ENCODE measurements around the gene TYSND1.
"Not testable (repeated sequence)": the region's sequence is repeated elsewhere in the genome, so short reads cannot be mapped to it uniquely, and the experiment has no call there.

TYSND1 gene

DNA sequence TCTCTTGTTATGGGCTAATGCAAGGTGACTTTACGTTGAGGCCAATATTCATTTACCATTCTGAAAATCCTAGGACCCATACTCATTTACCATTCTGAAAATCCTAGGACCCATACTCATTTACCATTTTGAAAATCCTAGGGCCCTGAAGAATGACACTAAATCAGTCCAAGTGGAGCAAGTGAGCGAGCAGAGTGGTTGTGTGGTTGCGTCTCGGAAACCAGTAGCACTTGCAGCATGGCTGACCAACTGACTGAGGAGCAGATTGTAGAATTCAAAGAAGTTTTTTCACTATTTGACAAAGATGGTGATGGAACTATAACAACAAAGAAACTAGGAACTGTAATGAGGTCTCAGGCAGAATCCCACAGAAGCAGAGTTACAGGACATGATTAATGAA, 16.9 kb upstream of the TYSND1 start:
- no peak for DNase-seq (ENCODE audit: low spot score)

DNA sequence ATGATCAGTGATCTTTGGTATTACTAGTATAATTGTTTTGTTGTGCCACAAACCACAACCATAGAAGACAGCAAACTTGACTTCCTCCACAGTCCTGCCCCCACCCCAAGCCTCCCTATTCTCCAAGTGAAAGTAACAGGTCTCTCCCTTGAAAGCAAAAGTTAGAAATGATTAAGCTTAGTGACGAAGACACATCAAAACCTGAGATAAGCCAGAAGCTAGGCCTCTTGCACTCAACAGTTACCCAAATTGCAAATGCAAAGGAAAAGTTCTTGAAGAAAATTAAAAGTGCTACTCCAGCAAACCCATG, 16.3 kb upstream of the TYSND1 start:
- no peak for DNase-seq (ENCODE audit: low spot score)

DNA sequence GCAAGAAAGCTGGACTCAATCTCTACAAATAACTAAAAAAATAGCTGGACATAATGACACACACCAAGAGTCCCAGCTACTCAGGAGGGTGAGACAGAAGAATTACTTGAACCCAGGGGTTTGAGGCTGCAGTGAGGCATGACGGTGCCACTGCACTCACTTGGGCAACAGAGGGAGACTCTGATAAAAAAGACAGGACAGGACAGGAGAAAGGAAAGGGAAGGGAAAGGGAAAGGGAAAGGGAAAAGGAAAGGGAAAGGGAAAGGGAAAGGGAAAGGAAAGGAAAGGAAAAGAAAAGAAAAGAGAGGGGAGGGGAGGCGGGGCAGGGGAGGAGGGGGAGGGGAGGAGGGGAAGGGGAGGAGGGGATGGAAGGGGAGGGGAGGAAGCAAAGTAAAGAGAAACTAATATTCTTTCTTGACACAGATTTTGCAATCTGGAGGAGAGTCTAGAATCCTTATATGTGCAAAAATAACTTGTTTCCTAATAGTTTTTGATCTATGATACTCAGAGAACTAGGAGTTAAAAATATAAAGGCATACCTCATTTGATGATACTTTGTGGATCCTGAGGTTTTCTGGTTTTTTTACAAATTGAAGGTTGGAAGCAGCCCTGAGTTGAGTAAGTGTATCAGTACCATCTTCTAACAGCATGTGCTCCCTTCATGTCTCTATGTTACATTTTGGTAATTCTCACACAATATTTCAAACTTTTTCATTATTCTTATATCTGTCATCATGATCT, 15.8 kb upstream of the TYSND1 start:
- no peak for DNase-seq (ENCODE audit: low spot score)

DNA sequence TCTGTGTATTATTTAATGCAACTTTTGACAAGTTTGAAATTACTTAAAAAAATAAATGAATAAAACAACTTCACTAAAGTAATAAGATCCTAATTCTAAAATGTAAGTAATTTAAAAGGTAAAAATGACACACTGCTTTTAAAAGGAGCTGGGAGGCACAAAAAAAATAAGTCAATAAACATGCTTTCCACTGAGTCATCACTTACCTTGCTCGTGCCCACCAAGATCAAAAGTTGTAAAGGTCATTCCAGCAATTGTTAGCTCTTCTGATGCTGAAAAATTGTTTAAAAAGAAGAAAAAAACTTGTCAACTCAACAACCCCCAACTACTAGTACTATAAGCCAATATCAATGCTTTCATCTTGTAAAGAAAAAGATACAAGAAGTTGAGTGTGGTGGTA, 14.3 kb upstream of the TYSND1 start:
- DNase-seq (ENCODE audit: low spot score) = no peak

DNA sequence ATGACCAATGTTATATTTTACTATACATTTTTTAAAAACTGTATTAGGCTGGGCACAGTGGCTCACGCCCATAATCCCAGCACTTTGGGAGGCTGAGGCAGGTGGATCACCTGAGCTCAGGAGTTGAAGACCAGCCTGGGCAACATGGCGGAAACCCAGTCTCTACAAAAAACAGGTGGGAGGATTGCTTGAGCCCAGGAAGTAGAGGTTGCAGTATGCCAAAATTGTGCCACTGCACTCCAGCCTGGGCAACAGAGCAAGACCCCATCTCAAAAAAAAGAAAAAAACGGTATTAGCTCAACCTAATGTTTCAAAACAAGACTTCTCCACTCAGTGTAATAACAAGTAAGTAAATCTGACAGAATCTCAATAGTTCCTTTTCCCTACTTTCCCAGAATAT, 12.9 kb upstream of the TYSND1 start:
- DNase-seq (ENCODE audit: low spot score) = not testable (repeated sequence)

DNA sequence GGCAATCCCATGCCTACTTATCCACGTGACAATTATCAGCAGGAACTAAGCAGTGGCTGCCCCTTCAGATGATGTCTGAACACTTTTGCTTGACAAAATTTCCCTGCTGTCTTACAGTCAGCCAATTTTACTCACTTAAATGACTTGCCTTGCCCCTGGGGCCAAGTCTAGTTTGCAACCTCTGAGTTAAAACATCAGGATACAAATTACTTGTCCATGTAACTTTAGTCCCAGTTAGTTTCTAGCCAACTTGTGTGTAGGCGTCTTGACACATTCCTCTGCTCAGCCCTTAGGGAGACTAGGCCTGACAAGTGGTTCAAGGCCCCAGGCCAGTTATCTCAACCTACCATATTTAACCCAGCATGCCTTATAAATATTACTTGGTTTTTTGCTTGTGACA, 11.6 kb upstream of the TYSND1 start:
- no peak for DNase-seq (ENCODE audit: low spot score)

DNA sequence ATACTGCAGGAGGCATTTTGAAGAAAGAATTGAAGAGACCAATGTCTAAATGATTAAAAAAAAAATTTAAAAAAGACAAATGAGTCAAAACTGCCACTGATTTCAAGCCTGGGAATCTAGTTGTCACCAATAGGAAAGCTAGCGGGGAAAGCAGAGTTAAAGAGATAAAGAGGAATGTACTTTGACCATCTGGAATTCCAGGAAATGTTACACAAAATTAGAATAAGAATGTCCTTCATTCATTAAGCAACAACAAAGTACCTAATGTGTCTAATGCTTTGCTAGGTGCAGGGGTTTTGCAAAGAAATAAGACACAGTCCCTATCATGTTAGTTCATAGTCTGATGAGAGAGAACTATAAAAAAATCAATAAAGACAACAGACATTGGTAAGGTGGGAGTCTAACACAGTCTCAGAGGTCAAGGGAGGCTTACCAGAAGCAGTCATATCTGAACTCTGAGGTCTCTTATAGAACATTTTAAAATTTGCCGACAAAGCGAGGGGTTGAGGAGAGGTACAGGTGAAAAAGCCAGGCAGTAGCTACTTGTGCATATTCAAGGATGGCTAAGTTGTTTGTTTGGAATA, 8.8 kb upstream of the TYSND1 start:
- DNase-seq (ENCODE audit: low spot score) = no peak

DNA sequence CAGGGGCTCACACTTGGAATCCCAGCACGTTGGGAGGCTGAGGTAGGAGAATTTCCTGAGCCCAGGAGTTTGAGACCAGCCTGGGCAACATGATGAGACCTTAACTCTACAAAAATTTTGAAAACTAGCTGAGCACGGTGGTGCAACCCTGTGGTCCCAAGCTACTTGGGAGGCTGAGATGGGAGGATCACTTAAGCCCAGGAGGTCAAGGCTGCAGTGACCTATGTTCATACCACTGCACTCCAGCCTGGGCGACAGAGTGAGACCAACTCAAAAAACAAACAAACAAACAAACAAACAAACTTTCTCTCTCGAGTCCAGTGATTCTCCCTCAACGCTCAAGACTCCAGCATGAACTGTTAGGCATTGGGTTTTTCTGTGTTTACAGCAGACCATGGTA, 2.0 kb upstream of the TYSND1 start:
- DNase-seq (ENCODE audit: low spot score) = no peak

DNA sequence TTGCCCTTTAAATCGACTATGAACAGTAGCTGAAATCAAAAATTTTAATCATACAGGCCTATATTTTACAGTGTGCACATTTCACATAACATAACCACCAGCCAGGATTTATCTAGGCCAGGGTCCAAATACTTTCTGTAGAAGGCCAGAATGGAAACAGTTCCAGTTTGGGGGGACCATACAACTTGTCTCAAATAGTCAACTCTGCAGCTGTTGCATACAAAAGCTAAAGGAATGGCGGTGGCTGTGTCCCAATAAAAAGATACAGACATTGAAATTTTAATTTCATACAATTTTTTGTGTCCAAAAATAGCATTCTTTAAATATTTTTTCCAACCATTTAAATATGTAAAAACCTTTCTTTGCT, 742 bp upstream of the TYSND1 start:
- no peak for DNase-seq (ENCODE audit: low spot score)

DNA sequence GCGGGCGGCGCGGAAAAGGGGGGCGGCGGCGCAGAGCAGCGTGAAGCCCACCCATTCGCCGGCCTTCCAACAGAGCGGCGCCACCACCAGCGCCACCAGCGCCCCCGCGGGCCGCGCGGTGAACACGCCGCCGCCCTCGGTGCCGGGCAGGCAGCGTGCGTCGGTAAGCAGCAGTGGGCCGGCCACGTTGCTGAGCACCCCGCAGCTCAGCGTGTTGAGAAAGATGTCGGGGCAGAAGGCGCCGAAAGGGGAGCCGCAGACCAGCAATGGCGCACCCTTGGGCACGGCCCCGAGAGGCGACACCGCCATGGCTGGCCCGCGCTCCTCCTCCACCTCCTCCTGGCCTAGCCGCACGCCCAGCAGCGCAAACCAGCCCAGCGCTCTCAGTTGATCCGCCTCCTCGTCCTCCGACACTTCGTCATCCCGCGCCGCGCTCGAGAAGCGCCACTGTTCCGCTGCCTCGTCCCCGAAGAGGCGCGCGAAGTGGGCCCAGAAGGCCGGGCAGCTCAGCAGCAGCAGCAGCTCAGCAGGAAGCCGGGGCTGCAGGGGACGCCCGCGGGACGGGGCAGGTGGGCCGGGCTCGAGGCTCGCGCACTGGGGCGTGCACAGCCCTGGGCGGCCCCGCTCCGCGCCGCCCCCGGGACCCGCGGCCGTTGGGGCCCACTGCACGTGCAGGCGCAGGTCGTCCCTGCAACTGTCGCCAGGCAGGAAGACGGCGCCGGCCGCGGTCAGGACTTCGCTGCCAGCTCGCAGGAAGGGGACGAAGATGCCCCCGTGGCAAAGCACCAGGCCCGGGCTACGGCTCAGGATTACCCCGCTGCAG, 623 bp downstream of the TYSND1 start:
- DNase-seq (ENCODE audit: low spot score) = peak; percentile 27

DNA sequence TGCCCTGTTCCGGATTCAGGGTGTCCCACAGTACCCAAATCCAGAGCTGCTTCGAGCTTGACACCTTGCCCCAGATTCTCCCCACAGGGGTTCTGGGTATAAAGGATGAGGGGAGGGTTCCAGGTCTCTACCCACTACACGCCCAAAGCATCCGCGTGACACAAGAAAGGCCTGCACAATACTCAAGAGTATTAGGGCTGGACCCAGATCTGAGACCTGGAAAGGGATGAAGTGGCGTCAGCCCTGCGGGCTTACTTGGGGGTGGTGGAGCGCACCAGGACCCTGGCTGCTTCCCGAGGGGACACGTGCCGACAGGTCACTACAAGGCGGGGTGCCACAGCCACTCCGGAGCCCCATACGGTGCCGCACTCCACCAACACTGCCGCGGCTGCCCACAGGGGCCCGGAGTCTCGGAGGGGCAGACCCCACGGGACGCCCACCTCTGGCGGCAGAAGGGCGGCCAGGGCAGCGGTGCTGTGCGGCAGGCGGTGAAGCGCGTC, 1.3 kb downstream of the TYSND1 start:
- DNase-seq (ENCODE audit: low spot score) = no peak

DNA sequence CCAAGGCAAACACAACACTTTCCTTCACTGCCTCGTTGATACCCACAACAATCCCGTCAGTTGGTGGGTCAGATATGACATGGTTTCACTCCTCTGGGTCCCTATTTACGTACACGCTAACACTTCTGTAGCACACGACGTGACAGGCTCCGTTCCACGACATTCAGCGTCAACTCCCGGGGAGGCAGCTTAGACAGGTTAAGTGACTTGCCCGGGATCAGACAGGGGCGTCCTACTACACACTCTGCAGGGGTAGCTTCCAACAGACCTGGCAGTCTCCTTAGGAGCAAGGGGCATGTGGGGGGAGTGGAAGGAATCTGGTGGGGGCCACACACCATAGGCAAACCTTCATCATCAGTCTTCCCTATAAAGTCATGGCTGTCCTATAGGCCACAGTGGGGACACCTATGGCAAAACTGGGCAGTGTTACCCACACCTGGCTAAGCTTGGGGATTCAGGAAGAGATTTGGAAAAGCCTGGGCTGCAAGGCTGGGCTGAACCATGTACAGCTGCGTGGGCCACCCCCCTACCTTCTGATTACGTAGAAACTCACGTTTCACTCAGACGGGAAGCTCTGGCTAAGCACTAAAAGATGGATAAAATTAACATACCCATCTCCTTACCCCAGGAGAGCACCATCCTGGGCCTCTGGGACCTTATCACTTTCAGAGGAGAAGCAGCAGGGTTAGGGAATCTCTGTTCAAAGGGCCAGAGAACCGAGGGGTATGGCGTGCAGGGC, 2.0 kb downstream of the TYSND1 start:
- DNase-seq (ENCODE audit: low spot score) = no peak

DNA sequence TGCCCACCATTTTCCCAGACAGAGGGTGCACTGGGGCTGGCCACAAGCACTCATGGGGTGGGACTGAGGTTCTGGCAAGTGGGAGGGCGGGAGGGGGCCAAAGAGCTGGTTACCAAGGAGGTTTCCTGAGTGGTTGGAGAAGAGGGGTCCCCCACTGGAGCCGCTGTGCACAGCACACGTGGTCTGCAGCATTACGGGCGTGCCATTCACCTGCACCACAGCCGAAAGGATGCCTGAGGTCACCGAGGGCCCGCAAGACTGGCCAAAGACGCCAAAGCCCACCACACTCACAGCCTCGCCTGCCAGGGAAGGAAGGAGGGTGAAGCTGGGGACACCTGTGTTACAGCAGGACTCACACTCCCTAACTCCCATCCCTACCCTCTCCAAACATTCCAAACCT, 3.9 kb downstream of the TYSND1 start:
- no peak for DNase-seq (ENCODE audit: low spot score)

DNA sequence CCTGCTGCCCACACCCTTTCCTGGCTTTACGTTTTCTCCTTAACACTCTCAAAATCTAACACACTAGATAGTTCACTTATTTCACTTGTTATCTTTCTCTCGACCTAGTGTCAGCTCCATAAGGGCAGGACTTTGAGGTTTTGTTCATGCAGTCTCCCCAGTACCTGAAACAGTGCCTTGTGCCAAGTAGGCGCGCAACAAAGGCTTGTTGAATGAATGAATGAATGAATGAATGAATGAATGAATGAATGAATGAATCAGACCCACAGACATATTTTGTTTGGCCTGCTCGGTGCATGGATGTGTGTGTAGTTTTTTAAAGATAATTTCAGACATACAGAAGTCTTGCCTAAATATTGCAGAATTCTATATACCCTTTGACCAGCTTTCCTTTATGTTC, 6.2 kb downstream of the TYSND1 start:
- no peak for DNase-seq (ENCODE audit: low spot score)

DNA sequence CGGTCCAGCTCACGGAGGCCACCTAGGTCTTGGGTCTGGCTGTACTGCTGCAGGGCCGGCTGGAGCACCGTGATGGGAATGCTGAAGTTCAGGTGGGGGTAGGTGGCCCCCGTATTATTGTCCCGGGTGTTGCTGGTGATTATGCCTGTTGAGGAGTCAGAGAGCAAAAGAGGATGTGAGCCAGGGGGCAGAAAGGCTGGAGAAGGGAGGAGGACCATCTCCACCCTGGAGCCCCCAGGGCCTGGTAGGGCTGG, 6.6 kb downstream of the TYSND1 start:
- no peak for DNase-seq (ENCODE audit: low spot score)

DNA sequence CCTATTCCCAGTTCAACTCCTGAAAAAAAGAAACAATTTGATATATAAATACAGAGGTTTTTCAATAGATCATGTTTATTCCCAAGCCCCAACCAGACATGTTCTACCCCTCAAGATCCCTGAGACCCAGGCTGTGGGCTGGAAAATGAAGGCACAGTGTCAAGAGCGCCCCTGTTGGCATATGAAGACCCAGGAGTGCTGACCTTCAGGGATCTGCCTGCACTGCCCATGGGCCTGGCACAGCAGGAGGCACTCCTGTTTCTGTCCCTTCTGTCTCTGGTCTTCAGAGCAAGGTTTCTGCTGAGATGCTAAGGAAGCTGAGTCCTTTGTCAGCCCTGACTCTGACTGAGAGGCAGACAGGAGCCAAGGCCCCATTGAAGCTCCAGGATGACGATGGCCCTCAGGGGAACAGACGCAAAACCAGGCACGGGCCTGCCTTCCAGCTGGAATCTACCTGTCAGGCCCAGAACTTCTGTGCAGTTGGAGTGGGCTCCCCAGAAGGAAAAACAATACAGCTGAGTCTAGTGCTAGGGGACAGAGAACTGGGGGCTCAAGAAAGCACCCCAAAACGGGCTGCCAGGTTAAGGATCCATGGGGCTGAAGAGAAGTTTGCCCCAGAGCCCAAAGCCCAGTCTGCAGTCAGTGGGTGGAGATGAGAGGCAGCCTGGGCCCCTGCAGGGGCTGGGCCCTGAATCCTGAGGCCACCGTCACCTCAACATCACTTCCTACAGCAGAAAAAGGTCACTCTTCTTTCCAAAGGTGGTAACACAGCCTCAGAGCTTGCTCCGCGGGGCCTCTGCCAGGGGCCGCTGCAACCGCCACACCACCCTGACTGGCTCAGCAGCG, 7.1 kb downstream of the TYSND1 start:
- DNase-seq (ENCODE audit: low spot score) = no peak

DNA sequence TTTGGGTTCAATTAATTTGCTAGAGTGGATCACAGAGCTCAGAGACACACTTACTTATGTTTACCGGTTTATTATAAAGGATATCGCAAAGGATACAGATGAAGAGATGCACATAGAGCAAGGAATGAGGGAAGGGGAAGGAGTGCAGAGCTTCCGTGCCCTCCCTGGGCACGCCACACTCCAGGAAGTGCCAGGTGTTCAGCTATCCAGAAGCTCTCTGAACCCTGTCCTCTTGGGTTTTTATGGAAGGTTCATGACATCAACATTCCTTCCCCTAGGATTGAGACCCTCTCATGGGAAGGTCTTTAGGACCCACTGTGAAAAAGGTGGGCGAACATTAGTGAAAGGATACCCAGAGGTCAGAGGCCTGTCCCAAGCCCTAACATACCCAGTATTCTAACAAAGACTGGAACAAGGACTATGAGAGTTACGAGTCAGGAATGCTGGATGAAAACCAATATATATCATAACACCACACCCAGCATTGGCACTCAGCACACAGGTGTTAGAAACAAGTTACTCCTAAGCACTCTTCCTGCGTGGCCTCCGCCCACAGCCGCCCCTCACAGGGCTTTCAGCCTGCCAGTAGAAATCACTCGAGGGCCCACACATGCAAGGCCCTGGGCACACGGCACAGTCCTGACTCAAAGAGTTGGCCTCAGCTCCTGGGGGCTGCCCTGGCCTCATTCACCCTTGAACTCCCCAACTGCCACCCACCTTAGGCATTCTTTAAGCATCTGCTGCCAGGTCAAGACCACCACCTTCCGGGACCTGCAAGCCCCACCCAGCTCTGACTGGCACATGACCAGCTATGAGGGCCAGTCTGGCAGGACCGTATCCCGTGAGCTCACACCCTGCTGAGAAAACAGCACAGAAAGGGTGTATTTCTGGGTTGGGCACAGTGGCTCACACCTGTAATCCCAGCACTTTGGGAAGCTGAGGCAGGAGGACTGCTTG, 8.3 kb downstream of the TYSND1 start:
- no peak for DNase-seq (ENCODE audit: low spot score)

DNA sequence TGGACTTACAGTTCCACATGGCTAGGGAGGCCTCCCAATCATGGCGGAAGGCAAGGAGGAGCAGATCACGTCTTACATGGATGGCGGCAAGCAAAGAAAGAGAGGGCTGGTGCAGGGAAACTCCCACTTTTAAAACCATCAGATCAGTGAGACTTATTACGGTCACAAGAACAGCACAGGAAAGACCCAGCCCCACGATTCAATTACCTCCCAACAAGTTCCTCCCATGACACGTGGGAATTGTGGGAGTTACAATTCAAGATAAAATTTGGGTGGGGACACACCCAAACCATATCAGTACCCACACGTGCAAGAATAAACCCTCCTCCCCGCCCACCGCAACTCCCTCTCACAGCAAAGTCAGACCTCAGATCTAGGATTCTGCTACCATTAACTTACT, 9.4 kb downstream of the TYSND1 start:
- no peak for DNase-seq (ENCODE audit: low spot score)

DNA sequence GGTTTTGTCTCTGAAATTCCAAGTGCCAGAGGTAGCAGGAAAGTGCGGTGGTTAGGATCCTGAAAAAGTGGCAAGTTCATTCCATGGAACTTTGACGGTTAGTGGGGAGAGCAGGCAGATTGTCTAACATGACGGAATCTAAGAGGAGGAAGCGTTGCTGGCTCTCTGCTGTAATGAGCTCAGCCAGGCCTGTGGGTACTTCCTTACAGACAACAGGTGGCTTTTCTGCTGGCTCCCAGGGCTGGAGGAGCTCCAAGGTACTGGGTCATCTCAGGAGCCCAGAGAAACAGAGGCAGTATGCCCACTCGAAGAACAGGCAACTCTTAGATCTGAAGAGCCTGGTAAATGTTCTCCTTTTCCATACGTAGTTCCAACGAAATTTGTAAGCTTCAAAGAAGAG, 10.8 kb downstream of the TYSND1 start:
- DNase-seq (ENCODE audit: low spot score) = no peak

DNA sequence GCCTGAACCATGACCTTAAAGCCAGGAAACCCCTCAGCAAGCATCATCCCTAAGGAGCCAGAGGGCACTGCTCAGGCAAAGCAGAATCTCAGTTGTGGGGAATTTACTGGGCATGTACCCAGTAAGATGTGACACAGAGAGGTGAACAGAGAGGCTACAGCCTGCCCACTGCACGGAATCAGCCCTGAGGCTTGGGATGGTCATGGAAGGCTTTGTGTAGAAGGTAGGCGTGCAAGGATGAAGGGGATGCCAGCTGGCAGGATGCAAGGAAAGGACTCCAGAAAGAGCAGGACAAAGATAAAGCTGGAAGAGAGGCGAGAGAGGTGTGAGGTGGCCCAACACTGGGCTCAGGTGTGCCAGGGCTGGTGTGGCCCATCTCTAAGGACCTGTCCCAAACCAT, 11.5 kb downstream of the TYSND1 start:
- DNase-seq (ENCODE audit: low spot score) = no peak
